HG02943 (cell line): ENCODE data around the gene BMP3.

Experiments used
- ATAC-seq: cut with Tn5 transposase; IDR thresholded peaks from one replicate; pipeline ENCODE4 v1.9.1; 2021; ENCODE audit warnings: mild to moderate bottlenecking, low read depth, moderate library complexity; ENCODE audit not compliant: unreplicated experiment

The BMP3 gene

DNA sequence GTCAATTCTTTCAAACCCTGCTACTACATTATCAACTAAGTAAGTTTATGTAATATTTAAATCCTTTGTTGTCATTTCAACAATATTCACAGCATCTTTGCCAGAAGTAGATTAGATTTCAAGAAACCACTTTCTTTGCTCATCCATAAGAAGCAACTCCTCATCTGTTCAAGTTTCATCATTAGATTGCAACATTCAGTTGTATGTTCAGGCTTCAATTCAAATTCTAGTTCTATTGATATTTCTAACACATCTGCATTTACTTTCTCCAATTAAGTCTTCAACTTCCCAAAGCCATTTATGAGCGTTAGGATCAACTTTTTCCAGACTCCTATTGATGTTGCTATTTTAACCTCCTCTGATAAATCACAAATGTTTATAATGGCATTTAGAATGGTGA, 66.1 kb downstream of the BMP3 start:
- no peak for ATAC-seq

DNA sequence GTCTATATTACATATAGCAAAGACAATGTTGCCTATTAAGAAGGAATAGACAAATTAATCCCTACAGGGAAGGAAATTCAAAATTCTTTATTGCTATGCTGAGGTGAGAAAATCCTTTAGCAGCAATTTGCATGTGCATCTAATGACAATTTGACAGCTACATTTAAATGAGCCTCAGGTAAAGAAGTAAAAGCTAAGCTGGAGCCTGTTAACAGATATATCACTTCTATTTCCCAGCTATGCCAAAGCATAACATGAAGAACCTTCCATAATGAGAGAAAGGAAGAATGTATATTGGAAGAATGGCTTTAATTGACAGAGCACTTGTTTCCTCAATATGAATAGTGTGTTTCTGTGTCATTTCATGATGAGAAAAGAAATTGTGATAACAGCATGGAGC, 71.6 kb downstream of the BMP3 start:
- ATAC-seq, result no peak

DNA sequence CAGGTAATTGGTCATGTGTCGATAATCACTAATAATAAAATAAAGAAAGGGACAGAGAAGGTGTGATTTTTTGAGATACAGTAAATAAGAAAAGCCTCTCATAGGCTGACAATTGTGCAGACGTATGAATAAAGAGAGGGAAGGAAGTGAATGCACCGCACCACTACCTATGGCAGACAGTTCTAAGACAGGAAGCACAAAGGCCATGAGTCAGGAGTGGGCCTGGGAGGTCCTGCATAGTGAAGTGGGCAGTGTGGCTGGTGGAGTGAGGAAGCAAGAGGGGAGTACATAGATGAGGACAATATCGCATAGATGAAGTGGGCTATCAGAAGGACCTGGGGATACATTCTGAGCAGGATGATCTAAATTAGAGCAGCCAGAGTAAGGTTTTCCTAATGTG, 75.6 kb downstream of the BMP3 start:
- ATAC-seq, result no peak
